ENCODE data around the gene FEM1A. TPM values are rescaled to one million over a fixed set of nuclear protein-coding genes. Genes with fewer than 3 reads are reported as not detected.

Gene FEM1A
- total RNA-seq, 1 experiment from 2014 or later: 20.0 TPM

DNA sequence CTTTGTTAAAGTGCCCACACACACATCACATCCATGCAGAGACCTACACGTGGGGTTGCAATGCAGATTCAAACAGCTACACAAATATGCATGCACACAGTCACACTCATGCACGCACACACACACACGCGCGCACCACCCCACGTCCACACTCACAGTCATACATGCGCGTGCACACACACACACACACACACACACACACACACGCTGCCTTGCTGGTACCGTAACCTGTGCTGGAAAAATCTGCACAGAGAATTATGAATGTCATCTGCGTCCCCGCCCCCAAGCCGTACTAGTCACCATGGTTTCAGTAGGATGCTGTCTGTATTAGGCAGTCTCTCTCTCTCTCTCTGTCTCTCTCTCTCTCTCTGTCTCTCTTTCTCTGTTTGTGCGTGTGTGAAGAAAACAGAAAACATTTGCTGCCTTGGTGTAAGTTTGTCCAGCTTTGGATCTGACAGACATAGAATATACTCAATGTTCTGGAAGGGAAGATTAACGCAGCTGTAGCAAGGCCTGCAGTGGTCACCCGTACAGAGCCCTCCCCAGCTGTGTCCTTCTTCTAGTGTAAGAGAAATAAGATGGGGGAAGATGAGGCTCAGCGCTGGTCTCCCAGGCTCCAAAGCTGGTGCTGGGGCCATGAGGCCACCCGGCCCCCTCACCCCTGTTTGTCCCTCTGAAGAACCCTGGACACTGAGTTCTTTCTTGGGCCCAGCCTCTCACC, 41.5 kb upstream of the FEM1A start:
- no peak overlapping the region for H3K4me2 ChIP-seq (ENCODE audit: insufficient read depth, insufficient read length, low read length)
- no peaks in the 10 kb centered on the region for H3K36me3 Mint-ChIP-seq (ENCODE audit: insufficient read depth in 1 of 3, low read depth in 3 of 3)
- H3K23ac ChIP-seq (ENCODE audit: insufficient read length, low read depth, low read length): no peak overlapping the region
- no peak overlapping the region for H2BK120ac ChIP-seq (ENCODE audit: low read depth, low read length, poor library complexity, severe bottlenecking)
- H3K79me1 ChIP-seq (ENCODE audit: insufficient read depth, low read depth, low read length, poor library complexity, severe bottlenecking): no peaks in the 10 kb centered on the region
- H4K20me1 ChIP-seq (ENCODE audit: control insufficient read depth, insufficient read depth, insufficient read length): no peaks in the 10 kb centered on the region
- no peaks in the 10 kb centered on the region for H3K79me2 ChIP-seq (ENCODE audit: insufficient read depth, low read length)
- no peaks in the 10 kb centered on the region for H3K9me3 Mint-ChIP-seq
- no peaks in the 10 kb centered on the region for H3K4me1 ChIP-seq (ENCODE audit: insufficient read depth, low read length)
- H3K14ac ChIP-seq (ENCODE audit: insufficient read depth, low read length): no peak overlapping the region
- no peak overlapping the region; a peak in 1 of 5 replicates for H3K4me3 Mint-ChIP-seq
- H3K27ac Mint-ChIP-seq: no peak overlapping the region; a peak in 1 of 7 replicates
- H2AK5ac ChIP-seq (ENCODE audit: insufficient read length, low read length): no peak overlapping the region
- H3T11ph ChIP-seq (ENCODE audit: low read length): no peak overlapping the region
- H4K91ac ChIP-seq (ENCODE audit: insufficient read length, low read depth, low read length): no peak overlapping the region
- peaks cover 13% of the 10 kb centered on the region for H3K27me3 Mint-ChIP-seq (ENCODE audit: low read depth)
- no peak for TF ChIP-seq CTCF (conservative IDR thresholded peaks at IDR 0.05)
- no peak overlapping the region for H2BK20ac ChIP-seq (ENCODE audit: low read depth, low read length, poor library complexity, severe bottlenecking)
- H3K27ac ChIP-seq (ENCODE audit: insufficient read length, low read depth, low read length): no peak overlapping the region
- H4K5ac ChIP-seq (ENCODE audit: insufficient read length, low read depth, low read length): no peak overlapping the region
- H3K18ac ChIP-seq (ENCODE audit: insufficient read length, low read depth, low read length): no peak overlapping the region
- no peak overlapping the region for H4K8ac ChIP-seq (replicated peaks; ENCODE audit: insufficient read length, low read depth, low read length)
- no CpG with 5 or more reads among the region's 18 CpGs for WGBS (ENCODE audit: extremely low coverage, insufficient read length, low lambda C conversion rate)
- no peaks in the 10 kb centered on the region for H3K23me2 ChIP-seq (ENCODE audit: insufficient read length, low read depth, low read length, poor library complexity, severe bottlenecking)
- no peak overlapping the region for H3K56ac ChIP-seq (ENCODE audit: insufficient read length, low read depth, low read length)
- no peaks in the 10 kb centered on the region for H3K9me3 ChIP-seq (ENCODE audit: control insufficient read depth, low read depth, low read length)
- no peak overlapping the region for H3K4ac ChIP-seq (ENCODE audit: low read depth, low read length)
- H2BK12ac ChIP-seq (ENCODE audit: insufficient read length, low read depth, low read length): no peak overlapping the region
- H3K4me1 Mint-ChIP-seq: no peaks in the 10 kb centered on the region
- H3K27me3 ChIP-seq (ENCODE audit: insufficient read depth, low read length): no peaks in the 10 kb centered on the region
- H2BK15ac ChIP-seq (ENCODE audit: low read depth, low read length): no peak overlapping the region
- no peak for DNase-seq
- no peak overlapping the region for H2BK5ac ChIP-seq (ENCODE audit: insufficient read length, low read length)
- H2AFZ ChIP-seq (ENCODE audit: low read length): no peak overlapping the region
- H3K9ac ChIP-seq (ENCODE audit: extremely low read depth, insufficient read length, low read length): no peak overlapping the region
